ENCODE results near the gene SCARB1.

- TF ChIP-seq CTCF (IDR thresholded peaks at IDR 0.05), result no peak
- TF ChIP-seq POLR2A (IDR thresholded peaks at IDR 0.05), result no peak
These were observed 123.6 kb downstream of the SCARB1 start for GRCh38 chr12:124739953-124740561.

Measured in right lobe of liver (tissue), 4 donors.